Sigmoid colon (tissue), 7 donors: ENCODE measurements around the gene GRHPR. TPM values are rescaled to one million over a fixed set of nuclear protein-coding genes. Genes with fewer than 3 reads are reported as not detected.

Experiments used
- DNase-seq: peaks from one replicate; pipeline ENCODE4 v3.0.0-alpha.2; 2019
- H3K27ac ChIP-seq, 4 donors: fragments of 200-600 bp; sonication (generic); one replicate each; pipeline ENCODE4 v1.5.1; 2016 to 2019; ENCODE audit warnings: mild to moderate bottlenecking in 1 of 4
- H3K27me3 ChIP-seq, 3 donors: fragments of 200-600 bp; sonication (generic); one replicate each; pipeline ENCODE4 v1.5.1; 2019; ENCODE audit warnings: mild to moderate bottlenecking in 1 of 3
- H3K36me3 ChIP-seq, 4 donors: fragments of 200-600 bp; sonication (generic); one replicate each; pipeline ENCODE4 v1.5.1; 2016 to 2019
- H3K4me1 ChIP-seq, 4 donors: fragments of 200-600 bp; sonication (generic); one replicate each; pipeline ENCODE4 v1.5.1; 2017 to 2019
- H3K4me3 ChIP-seq, 4 donors: fragments of 200-600 bp; sonication (generic); one replicate each; pipeline ENCODE4 v1.5.1; 2017 to 2019; ENCODE audit warnings: mild to moderate bottlenecking in 2 of 4, moderate library complexity in 1 of 4
- H3K9me3 ChIP-seq, 4 donors: fragments of 200-600 bp in 3 of 4; sonication (generic) in 3 of 4; one replicate each; pipeline versions ENCODE4 v1.5.1 to v1.6.1; 2013 to 2019
- CTCF ChIP-seq, 4 experiments: fragments of 450-650 bp in 3 of 4; fragments of 200-600 bp in 1 of 4; IDR thresholded peaks; one replicate each; pipeline ENCODE4 v1.5.1; 2016 to 2019; ENCODE audit warnings: antibody characterized with exemption in 4 of 4, mild to moderate bottlenecking in 3 of 4, moderate library complexity in 2 of 4
- EP300 ChIP-seq, 4 donors: sonication (generic); formaldehyde crosslinking; IDR thresholded peaks; one replicate each; pipeline ENCODE4 v1.6.1; 2017; ENCODE audit warnings: antibody characterized with exemption in 4 of 4
- POLR2A ChIP-seq, 2 donors: fragments of 450-650 bp; IDR thresholded peaks; one replicate each; pipeline ENCODE4 v1.6.1; 2016; ENCODE audit warnings: antibody characterized with exemption in 2 of 2, mild to moderate bottlenecking in 2 of 2, moderate library complexity in 2 of 2
- POLR2AphosphoS5 ChIP-seq, 4 donors: sonication (generic); formaldehyde crosslinking; IDR thresholded peaks; one replicate each; pipeline ENCODE4 v1.6.1; 2017; ENCODE audit warnings: antibody characterized with exemption in 4 of 4
- WGBS, 2 donors: extraction: QIAGEN DNeasy Blood & Tissue Kit; methylation state at CpG; one replicate each; pipeline ENCODE4 v1.1.7; 2013; 5-methylcytosine and 5-hydroxymethylcytosine counted together
- intact Hi-C: fragments of 100-400 bp; cut with DNase I; formaldehyde crosslinking; loops from one replicate; pipeline ENCODE4 v1.15.1; 2023
- polyA plus RNA-seq, 3 donors: library from polyadenylated mRNA; stranded (reverse); fragments of 200-250 nt; gene quantifications; one replicate each; pipeline ENCODE4 v1.2.3, GENCODE V29; 2013
- total RNA-seq, 4 donors: library from RNA; depleted of rRNA; stranded (reverse); fragments of >200 nt; gene quantifications; one replicate each; pipeline ENCODE4 v1.1.0, GENCODE V29; 2016
- donor health status: healthy with polysubstance abuse.
- donor health status: Bipolar disorder and iron deficiency.
- donor health status: healthy.

The GRHPR gene
- total and polyA plus RNA-seq, 7 donors, result 84.1 to 165 (median 127) TPM

GRCh38 chr9:37420271-37421215, 2.0 kb upstream of the GRHPR start:
- 83 to 92% methylated on average over 12 of the region's 12 CpGs for WGBS, 2 donors
- Histone ChIP-seq H3K27ac (no peak overlapping the region), H3K4me3 (no peak overlapping the region), H3K4me1 (peaks cover 0 to 36% (median 31%) of the 10 kb centered on the region in 4 donors), H3K9me3 (no peaks in the 10 kb centered on the region), H3K27me3 (no peaks in the 10 kb centered on the region), H3K36me3 (no peaks in the 10 kb centered on the region)
- TF ChIP-seq CTCF (IDR thresholded peaks at IDR 0.05), result no peak
- no peak for TF ChIP-seq POLR2A (IDR thresholded peaks at IDR 0.05)
- no peak for TF ChIP-seq POLR2AphosphoS5 (IDR thresholded peaks at IDR 0.05)
- TF ChIP-seq EP300 (IDR thresholded peaks at IDR 0.05), result no peak
- intact Hi-C loops, result loop anchor here (5.0 kb wide), 3 partner anchors 42 to 172 kb away; partner anchors contain the start of genes POLR1E and TOMM5
- no peak for DNase-seq

- Histone ChIP-seq H3K27ac (peak overlapping the region; percentile 87 to 93 (median 88)), H3K4me1 (peaks cover 0 to 38% (median 31%) of the 10 kb centered on the region in 4 donors), H3K27me3 (no peaks in the 10 kb centered on the region), H3K36me3 (peaks cover 0 to 10% (median 4%) of the 10 kb centered on the region in 4 donors), H3K9me3 (no peaks in the 10 kb centered on the region), H3K4me3 (peak overlapping the region; percentile 72 to 91 (median 76))
- TF ChIP-seq CTCF (IDR thresholded peaks at IDR 0.05) (no peak), POLR2AphosphoS5 (IDR thresholded peaks at IDR 0.05) (no peak), EP300 (IDR thresholded peaks at IDR 0.05) (no peak), POLR2A (IDR thresholded peaks at IDR 0.05) (no peak)
- WGBS, 2 donors, result 64 to 72% methylated on average over 8 of the region's 8 CpGs
- intact Hi-C loops, result loop anchor here (5.0 kb wide), 3 partner anchors 40 to 170 kb away; partner anchors contain the start of genes POLR1E and TOMM5
- DNase-seq, result no peak
Measured at GRCh38 chr9:37421914-37422288, 595 bp upstream of the GRHPR start.

GRCh38 chr9:37423508-37423907, 1.0 kb downstream of the GRHPR start:
- intact Hi-C loops, result loop anchor here (5.0 kb wide), 3 partner anchors 39 to 169 kb away; partner anchors contain the start of genes POLR1E and TOMM5
- no peaks in the 10 kb centered on the region for H3K27me3 ChIP-seq
- no peaks in the 10 kb centered on the region for H3K9me3 ChIP-seq
- H3K36me3 ChIP-seq, result peaks cover 6 to 26% (median 19%) of the 10 kb centered on the region in 4 donors
- peak overlapping the region in 1 of 4 donors; percentile 88 for H3K27ac ChIP-seq
- H3K4me1 ChIP-seq, result peaks cover 0 to 38% (median 31%) of the 10 kb centered on the region in 4 donors
- H3K4me3 ChIP-seq, result peak overlapping the region; percentile 72 to 91 (median 76)
- TF ChIP-seq POLR2A (IDR thresholded peaks at IDR 0.05), result no peak
- no peak for TF ChIP-seq POLR2AphosphoS5 (IDR thresholded peaks at IDR 0.05)
- TF ChIP-seq CTCF (IDR thresholded peaks at IDR 0.05), result no peak
- TF ChIP-seq EP300 (IDR thresholded peaks at IDR 0.05), result no peak
- 47 to 75% methylated on average over 2 of the region's 2 CpGs for WGBS, 2 donors
- no peak for DNase-seq

- no peak for DNase-seq
- H3K9me3 ChIP-seq, result no peaks in the 10 kb centered on the region
- no peaks in the 10 kb centered on the region for H3K27me3 ChIP-seq
- intact Hi-C loops, result loop anchor here (5.0 kb wide), 3 partner anchors 38 to 168 kb away; partner anchors contain the start of genes POLR1E and TOMM5
- H3K4me1 ChIP-seq, result peaks cover 0 to 38% (median 31%) of the 10 kb centered on the region in 4 donors
- 74 to 81% methylated on average over 8 of the region's 8 CpGs for WGBS, 2 donors
- TF ChIP-seq POLR2A (IDR thresholded peaks at IDR 0.05) (no peak), POLR2AphosphoS5 (IDR thresholded peaks at IDR 0.05) (no peak)
- peaks cover 9 to 34% (median 25%) of the 10 kb centered on the region in 4 donors for H3K36me3 ChIP-seq
- H3K27ac ChIP-seq, result no peak overlapping the region
- H3K4me3 ChIP-seq, result peak overlapping the region in 1 of 4 donors; percentile 72
Measured at GRCh38 chr9:37424204-37424685, 1.7 kb downstream of the GRHPR start.
